Activated CD8-positive, alpha-beta memory T cell treated with anti-CD3 and anti-CD28 coated beads, Interleukin-2, amount 50 U/mL, for 1 hour (primary cell): ENCODE data around the gene SMAD7.

ENCODE experiments used
- DNase-seq: peaks from one replicate; pipeline ENCODE4 v3.0.0-alpha.2; 2020; ENCODE audit errors: extremely low read depth

Gene SMAD7

DNA sequence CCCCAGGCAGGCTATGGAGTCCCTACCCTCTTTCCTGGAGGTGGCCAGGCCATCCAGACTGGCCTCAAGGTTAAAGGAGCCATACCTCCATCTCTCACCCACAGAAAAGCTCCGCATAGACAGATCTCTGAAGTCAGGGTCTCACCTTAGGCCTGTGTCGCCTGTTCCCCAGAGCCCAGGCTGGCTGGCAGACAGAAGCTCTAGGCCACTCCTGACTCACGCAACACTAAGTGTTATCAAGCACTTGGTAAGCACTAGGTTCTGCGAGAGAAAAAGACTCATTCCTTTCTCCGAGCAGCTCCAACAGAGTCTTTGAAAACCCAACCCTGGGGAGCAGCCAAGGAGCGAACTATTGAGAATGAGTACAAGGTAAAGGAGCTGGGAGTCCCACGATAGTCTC lies 6.1 kb downstream of the SMAD7 start:
- DNase-seq = no peak

GRCh38 chr18:48943736-48944527 lies 6.8 kb downstream of the SMAD7 start:
- DNase-seq = no peak

GRCh38 chr18:48943333-48943732 lies 7.4 kb downstream of the SMAD7 start:
- no peak for DNase-seq

DNA sequence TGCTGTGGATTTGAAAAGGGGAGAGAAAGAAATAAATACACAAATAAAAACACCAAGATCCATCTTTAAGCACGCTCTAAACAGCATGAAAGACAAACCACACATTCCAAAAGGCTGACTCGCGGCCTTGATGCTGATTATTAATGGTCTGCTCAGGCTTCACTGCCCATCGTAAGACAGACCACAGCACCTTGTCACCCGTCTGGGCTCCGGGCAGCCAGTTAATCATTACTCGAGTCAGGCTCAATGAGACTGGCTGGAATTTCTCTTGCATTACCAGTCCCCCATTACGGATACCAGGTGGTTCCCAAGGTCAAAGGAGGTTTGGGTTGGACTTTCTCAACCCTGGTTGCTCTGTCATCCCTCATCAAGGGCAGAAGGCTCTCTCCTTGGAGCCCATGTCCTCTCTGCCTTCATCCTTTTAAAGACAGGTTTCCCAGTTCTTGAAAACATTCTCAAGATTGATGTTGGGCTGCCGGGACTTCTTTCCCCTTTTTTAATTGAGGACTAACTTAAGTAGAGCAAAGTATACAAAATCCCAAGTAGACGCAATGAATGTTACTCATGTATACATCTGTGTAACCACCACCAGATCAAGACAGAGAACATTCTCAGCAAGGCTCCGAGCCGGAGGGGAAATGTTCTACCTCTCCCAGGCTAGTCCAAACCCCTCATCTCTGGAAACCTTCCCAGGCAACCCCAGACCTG lies 8.1 kb downstream of the SMAD7 start:
- no peak for DNase-seq

GRCh38 chr18:48942086-48942485 lies 8.7 kb downstream of the SMAD7 start:
- DNase-seq = no peak

GRCh38 chr18:48941672-48942071 lies 9.1 kb downstream of the SMAD7 start:
- no peak for DNase-seq

DNA sequence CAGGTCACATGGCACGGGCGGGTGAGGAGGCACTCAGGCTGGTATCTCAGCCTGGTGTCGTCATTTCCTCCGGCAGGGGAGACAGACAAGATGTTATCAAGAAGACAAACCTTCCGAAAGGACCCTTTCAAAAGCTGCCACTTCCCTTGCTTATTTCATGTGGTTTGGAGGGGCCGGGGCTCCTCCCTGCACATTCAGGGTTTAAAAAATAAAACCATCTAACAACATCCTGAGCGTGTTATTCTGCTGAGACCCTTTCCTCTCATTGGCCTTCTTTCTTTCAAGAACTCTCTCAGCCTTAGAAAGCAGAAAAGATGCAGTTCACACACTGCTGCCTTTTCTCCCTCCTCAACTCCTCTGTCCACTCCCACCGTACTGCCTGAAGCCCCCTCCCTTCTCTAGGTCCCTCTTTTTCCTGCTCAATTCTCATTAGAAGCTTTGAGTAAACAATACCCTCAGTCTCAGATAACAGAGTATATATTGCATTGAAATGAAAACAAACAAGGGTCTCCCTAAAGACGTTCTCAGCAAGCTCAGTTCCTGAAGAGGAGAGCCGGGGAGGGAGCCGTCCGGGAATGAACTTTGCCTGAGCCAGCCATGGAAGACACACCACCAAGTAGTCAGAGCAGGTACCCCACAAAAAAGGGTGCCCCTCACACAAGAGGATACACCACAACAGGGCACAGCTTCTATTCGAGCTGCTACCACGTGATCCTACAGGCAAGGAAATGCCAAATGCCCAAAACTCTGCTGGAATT lies 9.7 kb downstream of the SMAD7 start:
- DNase-seq = peak; percentile 93

DNA sequence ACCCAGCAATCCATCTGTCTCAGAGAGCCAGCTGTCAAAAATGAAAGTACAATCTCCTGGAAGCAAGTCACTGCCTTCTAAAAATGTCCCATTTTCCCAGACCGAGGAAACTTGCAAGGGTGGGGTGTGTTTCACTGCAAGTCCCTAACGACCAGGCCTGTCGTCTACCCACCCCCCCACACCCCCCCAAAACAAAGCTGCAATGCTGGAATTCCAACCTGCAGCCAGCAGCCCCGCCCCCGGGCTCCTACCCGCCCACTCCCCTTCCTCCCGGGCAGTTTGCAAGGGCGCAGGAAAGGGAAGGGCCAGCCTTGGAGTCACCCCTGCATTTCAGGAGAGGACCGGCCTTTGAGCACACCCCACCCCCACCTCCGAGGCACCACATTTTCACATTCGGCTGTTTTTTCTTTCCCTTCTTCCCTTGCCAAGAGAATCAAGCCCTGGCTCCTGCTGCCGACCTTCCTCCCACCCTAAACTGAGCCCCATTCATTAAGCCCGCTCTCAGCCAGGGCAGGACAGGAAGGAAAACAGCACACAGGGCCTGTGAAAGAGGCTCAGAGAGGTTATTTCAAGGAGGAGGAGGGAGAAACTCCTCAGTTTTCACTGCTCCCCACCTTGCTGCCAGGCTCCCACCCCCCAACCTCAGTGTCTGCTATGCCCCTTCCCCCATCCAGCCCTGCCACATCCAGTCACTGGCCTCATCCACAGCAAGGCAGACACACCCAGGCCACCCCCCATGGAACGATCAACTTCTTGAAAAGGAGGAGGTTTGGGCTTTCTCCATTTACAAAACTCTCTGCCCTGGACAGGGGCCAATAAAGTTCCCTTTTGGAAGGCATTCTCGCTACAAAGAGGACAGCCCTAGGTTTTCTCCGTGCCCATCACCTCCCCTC lies 11.3 kb downstream of the SMAD7 start:
- no peak for DNase-seq

- no peak for DNase-seq
These were observed 11.9 kb downstream of the SMAD7 start for GRCh38 chr18:48938827-48939204.

GRCh38 chr18:48937869-48938750 lies 12.7 kb downstream of the SMAD7 start:
- no peak for DNase-seq

GRCh38 chr18:48935433-48935774 lies 15.4 kb downstream of the SMAD7 start:
- DNase-seq = no peak

- DNase-seq = no peak
These were observed 15.9 kb downstream of the SMAD7 start for GRCh38 chr18:48934723-48935432.

DNA sequence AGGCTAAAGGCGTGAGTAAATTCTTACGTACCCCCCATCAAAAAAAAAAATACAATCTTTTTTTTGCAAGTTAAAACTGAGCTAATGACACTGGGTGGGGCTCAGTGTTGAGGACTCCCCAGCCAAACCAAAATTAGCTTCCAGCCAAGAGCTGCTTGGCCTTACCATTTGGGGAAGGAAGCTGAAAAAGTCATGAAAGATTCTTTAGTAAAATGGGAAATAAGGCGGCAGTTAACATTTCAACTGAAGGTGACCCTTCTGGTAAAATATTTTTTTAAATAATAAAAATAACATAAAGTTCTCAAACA lies 16.4 kb downstream of the SMAD7 start:
- no peak for DNase-seq

- no peak for DNase-seq
These were observed 17.0 kb downstream of the SMAD7 start for GRCh38 chr18:48933578-48934414.

DNA sequence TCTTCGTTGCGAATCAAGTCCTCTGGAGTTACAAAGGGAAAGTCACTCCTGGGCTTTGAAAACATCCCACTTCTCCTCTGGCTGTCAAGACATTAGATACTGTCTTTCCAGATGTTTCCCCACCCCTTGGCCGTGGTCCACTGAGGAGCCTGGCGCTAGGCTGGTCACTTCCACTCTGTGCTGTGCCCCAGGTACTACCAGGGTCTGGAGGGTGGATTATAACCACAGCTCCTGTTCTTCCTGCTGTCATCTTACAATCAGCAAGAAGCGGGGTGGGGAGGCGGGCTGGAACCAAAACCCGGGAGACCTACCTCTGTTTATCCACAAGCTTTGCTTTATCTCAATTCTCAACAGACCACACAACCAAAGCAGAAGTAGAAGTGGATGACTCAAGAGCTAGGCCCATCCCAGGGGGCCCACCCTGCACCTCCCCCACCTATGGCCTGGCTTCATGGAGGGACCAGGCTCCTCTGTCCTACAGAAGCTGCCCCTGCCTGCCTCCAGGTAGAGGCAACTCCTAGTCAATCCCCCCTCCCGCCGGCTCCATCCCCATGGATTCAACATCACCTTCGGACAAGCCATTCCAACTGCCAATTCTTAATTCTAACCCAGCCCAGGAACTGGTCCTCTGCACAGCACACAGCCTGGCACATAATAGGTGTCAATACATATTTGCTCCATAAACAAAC lies 17.8 kb downstream of the SMAD7 start:
- DNase-seq = no peak

DNA sequence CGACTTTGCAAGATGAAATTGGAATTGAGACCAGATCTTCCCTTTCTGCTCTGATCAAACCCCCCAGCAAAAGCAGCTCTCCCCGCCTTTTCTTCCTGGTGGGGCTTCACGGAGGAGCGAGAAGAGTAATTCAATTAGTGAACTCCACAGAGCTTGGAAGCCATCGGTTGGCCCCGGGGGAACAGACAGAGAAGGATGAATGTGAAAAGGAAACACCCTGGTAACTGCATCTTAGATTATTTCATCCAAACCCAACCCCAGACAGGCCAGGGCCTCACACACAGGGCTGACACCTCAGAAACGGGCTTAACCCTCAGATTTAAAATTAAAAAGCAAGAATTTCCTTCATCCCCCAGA lies 18.3 kb downstream of the SMAD7 start:
- DNase-seq = no peak

DNA sequence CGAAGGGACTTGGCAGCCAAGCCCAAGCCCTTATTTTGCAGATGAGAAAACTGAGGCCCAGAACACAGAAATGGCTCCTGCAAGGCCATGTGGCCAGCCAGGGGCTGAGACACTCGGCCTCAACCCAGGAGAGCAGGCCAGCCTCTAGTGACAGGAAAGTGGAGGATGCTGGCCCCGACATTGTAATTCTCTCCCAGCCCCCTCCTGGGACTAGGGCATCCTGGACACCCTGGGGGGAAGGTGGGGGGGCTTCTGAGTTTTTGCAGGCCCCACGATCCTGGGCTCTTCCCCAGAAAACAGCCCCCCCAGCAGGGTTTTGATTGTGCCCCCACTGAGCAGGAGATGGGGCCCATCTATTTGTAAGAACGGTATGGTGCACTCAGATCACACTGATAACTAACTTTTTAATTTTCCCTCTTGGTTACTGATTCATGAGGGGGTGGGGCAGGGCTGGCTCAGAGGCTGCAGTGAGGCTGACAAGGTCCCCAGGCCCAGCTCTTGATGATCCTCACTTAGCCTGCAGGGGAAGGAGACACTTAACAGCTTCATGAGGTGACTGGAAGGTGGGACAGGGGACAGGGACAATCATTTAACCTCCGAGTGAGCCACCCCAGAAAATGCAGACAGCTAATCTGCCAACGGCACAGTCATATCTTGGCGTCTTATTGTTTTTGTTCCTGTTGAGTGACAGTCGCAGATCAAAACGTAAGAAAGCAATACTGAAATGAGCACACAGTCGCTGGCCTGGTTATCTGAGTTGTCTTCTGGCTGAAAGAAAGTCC lies 18.9 kb downstream of the SMAD7 start:
- DNase-seq = no peak

DNA sequence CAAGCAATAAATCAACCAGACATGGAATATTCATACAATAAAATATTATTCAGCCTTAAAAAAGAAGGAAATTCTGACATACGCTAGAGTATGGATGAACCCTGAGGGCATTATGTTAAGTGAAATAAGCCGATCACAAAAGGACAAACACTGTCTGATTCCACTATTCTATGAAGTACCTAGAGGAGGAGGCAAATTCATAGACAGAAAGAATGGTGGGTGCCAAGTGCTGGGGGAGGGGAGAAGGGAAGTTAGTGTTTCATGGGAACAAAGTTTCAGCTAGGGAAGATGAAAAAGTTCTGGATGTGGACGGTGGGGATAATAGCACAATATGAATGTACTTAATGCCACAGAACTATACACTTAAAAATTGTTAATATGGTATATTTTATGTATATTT lies 19.8 kb downstream of the SMAD7 start:
- no peak for DNase-seq
